ENCODE data around the gene OGG1. TPM values are rescaled to one million over a fixed set of nuclear protein-coding genes. Genes with fewer than 3 reads are reported as not detected.

The OGG1 gene
- polyA plus RNA-seq, 3 donors, result 8.6 to 24.4 (median 13.9) TPM

- H3K27ac ChIP-seq (ENCODE audit: low read depth, low read length), result no peak overlapping the region
- WGBS, 3 donors, result 68 to 81% (median 76%) methylated on average over 4 of the region's 4 CpGs
Measured at GRCh38 chr3:9725775-9726515, 23.8 kb upstream of the OGG1 start.

- H3K27ac ChIP-seq (ENCODE audit: low read depth, low read length), result no peak overlapping the region
- 6 to 20% (median 18%) methylated on average over 11 of the region's 11 CpGs for WGBS, 3 donors
Measured at GRCh38 chr3:9727041-9727595, 22.6 kb upstream of the OGG1 start.

- 81 to 91% (median 91%) methylated on average over 2 of the region's 2 CpGs for WGBS, 3 donors
- no peak overlapping the region for H3K27ac ChIP-seq (ENCODE audit: low read depth, low read length)
Measured at GRCh38 chr3:9727743-9728142, 22.0 kb upstream of the OGG1 start.

- H3K27ac ChIP-seq (ENCODE audit: low read depth, low read length), result no peak overlapping the region
- 87 to 94% (median 89%) methylated on average over 10 of the region's 10 CpGs for WGBS, 3 donors
Measured at GRCh38 chr3:9729419-9729818, 20.3 kb upstream of the OGG1 start.

- H3K27ac ChIP-seq (ENCODE audit: low read depth, low read length), result no peak overlapping the region
- WGBS, 3 donors, result 1 to 2% (median 2%) methylated on average over 16 to 17 of the region's 17 CpGs
Measured at GRCh38 chr3:9730657-9731205, 19.0 kb upstream of the OGG1 start.

GRCh38 chr3:9731206-9732079 is 18.3 kb upstream of the OGG1 start, which contains the start of gene BRPF1:
Gene BRPF1 (plus strand): TSS chr3:9731735. CDS start chr3:9734141, 2,406 bp downstream.
- peak within 1 kb of the TSS; percentile 77 for H3K27ac ChIP-seq (ENCODE audit: low read depth, low read length)
- WGBS, 3 donors, result 1 to 2% (median 1%) methylated on average over 70 to 88 of the region's 88 CpGs

- H3K27ac ChIP-seq (ENCODE audit: low read depth, low read length), result no peak overlapping the region
- WGBS, 3 donors, result 1% methylated on average over 37 to 41 of the region's 41 CpGs
Measured at GRCh38 chr3:9732080-9732739, 17.5 kb upstream of the OGG1 start.

- no peak overlapping the region for H3K27ac ChIP-seq (ENCODE audit: low read depth, low read length)
- 25 to 47% (median 33%) methylated on average over 7 of the region's 7 CpGs for WGBS, 3 donors
Measured at GRCh38 chr3:9732740-9733115, 17.0 kb upstream of the OGG1 start.

GRCh38 chr3:9736831-9737230 is 12.9 kb upstream of the OGG1 start:
- 54 to 75% (median 75%) methylated on average over 2 of the region's 2 CpGs for WGBS, 3 donors
- no peak overlapping the region for H3K27ac ChIP-seq (ENCODE audit: low read depth, low read length)

- H3K27ac ChIP-seq (ENCODE audit: low read depth, low read length), result no peak overlapping the region
- WGBS, 3 donors, result 92 to 93% (median 93%) methylated on average over 15 of the region's 15 CpGs
Measured at GRCh38 chr3:9739181-9739580, 10.6 kb upstream of the OGG1 start.

- H3K27ac ChIP-seq (ENCODE audit: low read depth, low read length), result no peak overlapping the region
- 82 to 97% (median 94%) methylated on average over 1 of the region's 1 CpG for WGBS, 3 donors
Measured at GRCh38 chr3:9742560-9742959, 7.2 kb upstream of the OGG1 start.

- 95 to 98% (median 95%) methylated on average over 18 of the region's 18 CpGs for WGBS, 3 donors
- no peak overlapping the region for H3K27ac ChIP-seq (ENCODE audit: low read depth, low read length)
Measured at GRCh38 chr3:9743548-9743947, 6.2 kb upstream of the OGG1 start.

- H3K27ac ChIP-seq (ENCODE audit: low read depth, low read length), result no peak overlapping the region
- 92 to 96% (median 95%) methylated on average over 13 of the region's 13 CpGs for WGBS, 3 donors
Measured at GRCh38 chr3:9744162-9744561, 5.6 kb upstream of the OGG1 start.

GRCh38 chr3:9745521-9745920 is 4.2 kb upstream of the OGG1 start:
- H3K27ac ChIP-seq (ENCODE audit: low read depth, low read length), result no peak overlapping the region
- 88 to 93% (median 93%) methylated on average over 12 of the region's 12 CpGs for WGBS, 3 donors

- H3K27ac ChIP-seq (ENCODE audit: low read depth, low read length), result no peak overlapping the region
- WGBS, 3 donors, result 73 to 83% (median 76%) methylated on average over 5 of the region's 5 CpGs
Measured at GRCh38 chr3:9746330-9746729, 3.4 kb upstream of the OGG1 start.

GRCh38 chr3:9747267-9747666 is 2.5 kb upstream of the OGG1 start:
- H3K27ac ChIP-seq (ENCODE audit: low read depth, low read length), result no peak overlapping the region
- WGBS, 3 donors, result 92 to 97% (median 92%) methylated on average over 7 to 8 of the region's 8 CpGs

- H3K27ac ChIP-seq (ENCODE audit: low read depth, low read length), result no peak overlapping the region
- WGBS, 3 donors, result 92 to 95% (median 94%) methylated on average over 2 of the region's 2 CpGs
Measured at GRCh38 chr3:9748031-9748430, 1.7 kb upstream of the OGG1 start.

- WGBS, 3 donors, result 5 to 10% (median 9%) methylated on average over 19 of the region's 19 CpGs
- peak overlapping the region; percentile 36 for H3K27ac ChIP-seq (ENCODE audit: low read depth, low read length)
Measured at GRCh38 chr3:9749296-9749644, 482 bp upstream of the OGG1 start.

Data from adipose tissue (tissue), 3 donors.